ENCODE measurements around the gene TRPM1. TPM values are rescaled to one million over a fixed set of nuclear protein-coding genes. Genes with fewer than 3 reads are reported as not detected.

Gene TRPM1
- polyA plus RNA-seq, 2 of the 4 experiments (the other 2 are of a cell fraction), result not detected

- Histone ChIP-seq H3K4me3 (no peak overlapping the region), H3K4me1 (no peaks in the 10 kb centered on the region), H3K27ac (no peak overlapping the region), H3K4me2 (no peak overlapping the region), H3K9me3 (0 out of 3 replicates have a peak, but pooled peaks cover 7% of the 10 kb centered on the region)
- POLR2A ChIA-PET, result no interaction called here
- no peak for ATAC-seq
- CTCF ChIA-PET, result interaction anchor here (1.6 kb wide), 1 partner anchor 71 kb away, joined by 4 read pairs; no protein-coding TSS in a partner anchor
- DNase-seq (ENCODE audit: low read depth in 1 of 2, low spot score in 1 of 2), result no peak
- no peak for TF ChIP-seq JUNB (IDR thresholded peaks at IDR 0.05)
- TF ChIP-seq ZSCAN20 (CRISPR knock-in tag; IDR thresholded peaks at IDR 0.05), result no peak
- TF ChIP-seq HDAC2 (IDR thresholded peaks at IDR 0.05), result no peak
- FAIRE-seq, result peak; percentile 13
- 50% methylated on average over 6 of the region's 6 CpGs for WGBS (ENCODE audit: missing lambda C conversion rate)
These were observed 43.1 kb downstream of the TRPM1 start for GRCh38 chr15:31058236-31058962.

- H3K4me3 ChIP-seq, result no peak overlapping the region
- ChIA-PET POLR2A (no interaction called here), CTCF (interaction anchor here (1.1 to 1.3 kb wide), 2 partner anchors 12 to 22 kb away, joined by 3 read pairs; no protein-coding TSS in a partner anchor)
- 0 out of 3 replicates have a peak, but pooled peaks cover 2% of the 10 kb centered on the region for H3K9me3 ChIP-seq
- no peak overlapping the region for H3K27ac ChIP-seq
- WGBS (ENCODE audit: missing lambda C conversion rate), result 45% methylated on average over 3 of the region's 3 CpGs
- H3K4me2 ChIP-seq, result no peak overlapping the region
- TF ChIP-seq EP300 (IDR thresholded peaks at IDR 0.05) (no peak), NFE2L2 (conservative IDR thresholded peaks at IDR 0.05; ENCODE audit: low read length) (no peak), ZSCAN20 (CRISPR knock-in tag; IDR thresholded peaks at IDR 0.05) (no peak), ZFP36 (IDR thresholded peaks at IDR 0.05; ENCODE audit: borderline replicate concordance, partially characterized antibody) (no peak), CHD2 (IDR thresholded peaks at IDR 0.05; ENCODE audit: low read length, partially characterized antibody) (no peak), CBX2 (IDR thresholded peaks at IDR 0.05; ENCODE audit: borderline replicate concordance, low read depth) (no peak), MAZ (IDR thresholded peaks at IDR 0.05; ENCODE audit: borderline replicate concordance, low read depth, low read length) (no peak), KDM1A (IDR thresholded peaks at IDR 0.05; ENCODE audit: low read depth) (no peak), JUNB (IDR thresholded peaks at IDR 0.05) (no peak), TFCP2L1 (CRISPR knock-in tag; IDR thresholded peaks at IDR 0.05) (no peak), SREBF2 (IDR thresholded peaks at IDR 0.05) (no peak), GATA3 (IDR thresholded peaks at IDR 0.05; ENCODE audit: borderline replicate concordance) (no peak), HMGXB4 (CRISPR knock-in tag; IDR thresholded peaks at IDR 0.05; ENCODE audit: borderline replicate concordance) (no peak), POLR2AphosphoS2 (conservative IDR thresholded peaks at IDR 0.05; ENCODE audit: low read length) (no peak)
- TF ChIP-seq, protein P1, sequence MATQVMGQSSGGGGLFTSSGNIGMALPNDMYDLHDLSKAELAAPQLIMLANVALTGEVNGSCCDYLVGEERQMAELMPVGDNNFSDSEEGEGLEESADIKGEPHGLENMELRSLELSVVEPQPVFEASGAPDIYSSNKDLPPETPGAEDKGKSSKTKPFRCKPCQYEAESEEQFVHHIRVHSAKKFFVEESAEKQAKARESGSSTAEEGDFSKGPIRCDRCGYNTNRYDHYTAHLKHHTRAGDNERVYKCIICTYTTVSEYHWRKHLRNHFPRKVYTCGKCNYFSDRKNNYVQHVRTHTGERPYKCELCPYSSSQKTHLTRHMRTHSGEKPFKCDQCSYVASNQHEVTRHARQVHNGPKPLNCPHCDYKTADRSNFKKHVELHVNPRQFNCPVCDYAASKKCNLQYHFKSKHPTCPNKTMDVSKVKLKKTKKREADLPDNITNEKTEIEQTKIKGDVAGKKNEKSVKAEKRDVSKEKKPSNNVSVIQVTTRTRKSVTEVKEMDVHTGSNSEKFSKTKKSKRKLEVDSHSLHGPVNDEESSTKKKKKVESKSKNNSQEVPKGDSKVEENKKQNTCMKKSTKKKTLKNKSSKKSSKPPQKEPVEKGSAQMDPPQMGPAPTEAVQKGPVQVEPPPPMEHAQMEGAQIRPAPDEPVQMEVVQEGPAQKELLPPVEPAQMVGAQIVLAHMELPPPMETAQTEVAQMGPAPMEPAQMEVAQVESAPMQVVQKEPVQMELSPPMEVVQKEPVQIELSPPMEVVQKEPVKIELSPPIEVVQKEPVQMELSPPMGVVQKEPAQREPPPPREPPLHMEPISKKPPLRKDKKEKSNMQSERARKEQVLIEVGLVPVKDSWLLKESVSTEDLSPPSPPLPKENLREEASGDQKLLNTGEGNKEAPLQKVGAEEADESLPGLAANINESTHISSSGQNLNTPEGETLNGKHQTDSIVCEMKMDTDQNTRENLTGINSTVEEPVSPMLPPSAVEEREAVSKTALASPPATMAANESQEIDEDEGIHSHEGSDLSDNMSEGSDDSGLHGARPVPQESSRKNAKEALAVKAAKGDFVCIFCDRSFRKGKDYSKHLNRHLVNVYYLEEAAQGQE (IDR thresholded peaks at IDR 0.05), result no peak
- TF ChIP-seq, protein P2, sequence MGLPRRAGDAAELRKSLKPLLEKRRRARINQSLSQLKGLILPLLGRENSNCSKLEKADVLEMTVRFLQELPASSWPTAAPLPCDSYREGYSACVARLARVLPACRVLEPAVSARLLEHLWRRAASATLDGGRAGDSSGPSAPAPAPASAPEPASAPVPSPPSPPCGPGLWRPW (IDR thresholded peaks at IDR 0.05), result no peak
- TF ChIP-seq, protein P3, sequence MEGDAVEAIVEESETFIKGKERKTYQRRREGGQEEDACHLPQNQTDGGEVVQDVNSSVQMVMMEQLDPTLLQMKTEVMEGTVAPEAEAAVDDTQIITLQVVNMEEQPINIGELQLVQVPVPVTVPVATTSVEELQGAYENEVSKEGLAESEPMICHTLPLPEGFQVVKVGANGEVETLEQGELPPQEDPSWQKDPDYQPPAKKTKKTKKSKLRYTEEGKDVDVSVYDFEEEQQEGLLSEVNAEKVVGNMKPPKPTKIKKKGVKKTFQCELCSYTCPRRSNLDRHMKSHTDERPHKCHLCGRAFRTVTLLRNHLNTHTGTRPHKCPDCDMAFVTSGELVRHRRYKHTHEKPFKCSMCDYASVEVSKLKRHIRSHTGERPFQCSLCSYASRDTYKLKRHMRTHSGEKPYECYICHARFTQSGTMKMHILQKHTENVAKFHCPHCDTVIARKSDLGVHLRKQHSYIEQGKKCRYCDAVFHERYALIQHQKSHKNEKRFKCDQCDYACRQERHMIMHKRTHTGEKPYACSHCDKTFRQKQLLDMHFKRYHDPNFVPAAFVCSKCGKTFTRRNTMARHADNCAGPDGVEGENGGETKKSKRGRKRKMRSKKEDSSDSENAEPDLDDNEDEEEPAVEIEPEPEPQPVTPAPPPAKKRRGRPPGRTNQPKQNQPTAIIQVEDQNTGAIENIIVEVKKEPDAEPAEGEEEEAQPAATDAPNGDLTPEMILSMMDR (IDR thresholded peaks at IDR 0.05), result no peak
- TF ChIP-seq, protein P4, sequence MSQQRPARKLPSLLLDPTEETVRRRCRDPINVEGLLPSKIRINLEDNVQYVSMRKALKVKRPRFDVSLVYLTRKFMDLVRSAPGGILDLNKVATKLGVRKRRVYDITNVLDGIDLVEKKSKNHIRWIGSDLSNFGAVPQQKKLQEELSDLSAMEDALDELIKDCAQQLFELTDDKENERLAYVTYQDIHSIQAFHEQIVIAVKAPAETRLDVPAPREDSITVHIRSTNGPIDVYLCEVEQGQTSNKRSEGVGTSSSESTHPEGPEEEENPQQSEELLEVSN (IDR thresholded peaks at IDR 0.05; ENCODE audit: borderline replicate concordance, low read depth), result no peak
- H3K4me1 ChIP-seq, result no peaks in the 10 kb centered on the region
- no peak for ATAC-seq
- no peak for DNase-seq (ENCODE audit: low read depth in 1 of 2, low spot score in 1 of 2)
- no peak for FAIRE-seq
These were observed 49.9 kb downstream of the TRPM1 start for GRCh38 chr15:31051496-31052080.
